ENCODE data around the gene SORCS2. TPM values are rescaled to one million over a fixed set of nuclear protein-coding genes. Genes with fewer than 3 reads are reported as not detected.

SORCS2 gene
- total RNA-seq, 1 donor from 2014 or later, result 7.2 TPM

- Histone ChIP-seq H3K36me3 (no peaks in the 10 kb centered on the region), H3K4me1 (no peaks in the 10 kb centered on the region), H3K27me3 (no peaks in the 10 kb centered on the region), H3K9me3 (peaks cover under 1% of the 10 kb centered on the region), H3K4me3 (no peak overlapping the region), H3K27ac (no peak overlapping the region)
- TF ChIP-seq CTCF (IDR thresholded peaks at IDR 0.05), result no peak
- no peak for DNase-seq
- intact Hi-C loops (cut with DNase I), result no loop called here
- ATAC-seq, result no peak
Measured at GRCh38 chr4:7546809-7547367, 354.6 kb downstream of the SORCS2 start.

- Histone ChIP-seq H3K4me1 (no peaks in the 10 kb centered on the region), H3K36me3 (no peaks in the 10 kb centered on the region), H3K9me3 (peaks cover 4% of the 10 kb centered on the region), H3K4me3 (no peak overlapping the region), H3K27me3 (no peaks in the 10 kb centered on the region), H3K27ac (no peak overlapping the region)
- intact Hi-C loops (cut with DNase I), result no loop called here
- DNase-seq (no peak), ATAC-seq (no peak)
- TF ChIP-seq CTCF (IDR thresholded peaks at IDR 0.05), result no peak
Measured at GRCh38 chr4:7547368-7548040, 355.2 kb downstream of the SORCS2 start.

- TF ChIP-seq CTCF (IDR thresholded peaks at IDR 0.05), result no peak
- DNase-seq, result no peak
- no peak overlapping the region for H3K4me3 ChIP-seq
- no peaks in the 10 kb centered on the region for H3K27me3 ChIP-seq
- intact Hi-C loops (cut with DNase I), result no loop called here
- H3K36me3 ChIP-seq, result no peaks in the 10 kb centered on the region
- no peak overlapping the region for H3K27ac ChIP-seq
- peaks cover 16% of the 10 kb centered on the region for H3K9me3 ChIP-seq
- no peaks in the 10 kb centered on the region for H3K4me1 ChIP-seq
- ATAC-seq, result no peak
Measured at GRCh38 chr4:7549866-7550265, 357.5 kb downstream of the SORCS2 start.

GRCh38 chr4:7552466-7552865 lies 360.1 kb downstream of the SORCS2 start:
- intact Hi-C loops (cut with DNase I), result no loop called here
- Histone ChIP-seq H3K4me3 (no peak overlapping the region), H3K27ac (no peak overlapping the region), H3K4me1 (no peaks in the 10 kb centered on the region), H3K27me3 (no peaks in the 10 kb centered on the region), H3K9me3 (peaks cover 16% of the 10 kb centered on the region), H3K36me3 (no peaks in the 10 kb centered on the region)
- no peak for TF ChIP-seq CTCF (IDR thresholded peaks at IDR 0.05)
- no peak for ATAC-seq
- DNase-seq, result no peak

- intact Hi-C loops (cut with DNase I), result no loop called here
- ATAC-seq, result no peak
- Histone ChIP-seq H3K27ac (no peak overlapping the region), H3K27me3 (no peaks in the 10 kb centered on the region), H3K4me1 (no peaks in the 10 kb centered on the region), H3K36me3 (no peaks in the 10 kb centered on the region), H3K9me3 (peaks cover 16% of the 10 kb centered on the region), H3K4me3 (no peak overlapping the region)
- TF ChIP-seq CTCF (IDR thresholded peaks at IDR 0.05), result no peak
- DNase-seq, result no peak
Measured at GRCh38 chr4:7553280-7553679, 360.9 kb downstream of the SORCS2 start.
